AG04449 (cell line): ENCODE data around the gene OXA1L.

Experiments used
- CTCF ChIA-PET: fragments of 350-600 bp; formaldehyde crosslinking; extraction: SDS; loops from one replicate; lab custom pipeline; 2021; ENCODE audit warnings: antibody characterized with exemption; lab: Yijun Ruan, JAX
- POLR2A ChIA-PET: fragments of 400-600, 350-600 bp; formaldehyde crosslinking; extraction: SDS; loops from one replicate; lab custom pipeline; 2020; ENCODE audit warnings: antibody characterized with exemption, inconsistent platforms; lab: Yijun Ruan, JAX
- DNase-seq: peaks from one replicate; pipeline ENCODE4 v3.0.0-alpha.2; 2010; ENCODE audit warnings: low read depth, low spot score
- H3K4me3 ChIP-seq: 2 replicates; pipeline ENCODE4 v1.5.1; 2011; ENCODE audit warnings: low read depth, mild to moderate bottlenecking, control low read depth, low read length
- TF ChIP-seq, protein P1 (sequence below): IDR thresholded peaks from one replicate; pipeline ENCODE4 v1.5.1; 2011; ENCODE audit warnings: mild to moderate bottlenecking, moderate library complexity, low read length, control low read depth, inconsistent platforms; ENCODE audit not compliant: insufficient read depth; ENCODE audit errors: missing control alignments

Gene OXA1L

DNA sequence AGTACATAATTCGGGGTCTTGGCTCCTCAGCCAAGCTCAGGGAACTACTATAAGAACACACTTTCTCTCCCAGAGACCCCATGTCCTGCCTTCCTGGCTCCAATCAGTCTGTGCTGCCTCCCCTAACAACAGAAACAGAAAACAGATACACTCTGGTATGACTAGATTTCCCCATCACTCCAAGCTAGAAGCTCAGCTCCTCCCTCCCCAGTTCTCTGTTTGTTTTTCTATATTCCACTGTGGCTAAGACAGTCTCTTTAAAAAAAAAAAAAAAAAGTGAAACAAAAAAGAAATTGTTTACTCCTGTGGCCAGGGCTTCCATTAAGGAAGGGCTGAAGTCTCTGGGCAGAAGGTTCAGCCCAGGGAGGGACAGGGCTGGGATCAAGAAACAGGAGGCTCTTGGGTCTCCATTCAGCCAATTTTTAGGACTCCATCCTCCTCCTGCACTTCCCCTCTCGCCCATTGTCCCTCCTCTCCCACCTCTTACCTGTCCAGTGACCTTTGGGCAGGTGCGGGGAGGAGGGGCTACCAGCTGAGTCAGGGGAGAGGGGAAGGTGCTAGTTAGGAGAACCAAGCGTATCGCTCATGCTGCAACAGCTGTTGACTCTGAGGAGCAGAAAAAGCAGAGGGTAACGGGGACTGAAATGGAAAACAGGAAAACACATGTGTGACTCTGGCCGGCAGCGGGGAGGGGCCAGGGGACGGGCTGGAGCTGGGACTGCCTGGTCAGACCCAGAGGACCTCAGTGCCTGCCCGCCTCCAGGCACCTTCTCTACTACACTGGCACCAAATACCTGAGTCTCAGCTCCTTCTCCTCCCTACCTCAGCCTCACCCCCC is 52.9 kb downstream of the OXA1L start:
- TF ChIP-seq, protein P1, sequence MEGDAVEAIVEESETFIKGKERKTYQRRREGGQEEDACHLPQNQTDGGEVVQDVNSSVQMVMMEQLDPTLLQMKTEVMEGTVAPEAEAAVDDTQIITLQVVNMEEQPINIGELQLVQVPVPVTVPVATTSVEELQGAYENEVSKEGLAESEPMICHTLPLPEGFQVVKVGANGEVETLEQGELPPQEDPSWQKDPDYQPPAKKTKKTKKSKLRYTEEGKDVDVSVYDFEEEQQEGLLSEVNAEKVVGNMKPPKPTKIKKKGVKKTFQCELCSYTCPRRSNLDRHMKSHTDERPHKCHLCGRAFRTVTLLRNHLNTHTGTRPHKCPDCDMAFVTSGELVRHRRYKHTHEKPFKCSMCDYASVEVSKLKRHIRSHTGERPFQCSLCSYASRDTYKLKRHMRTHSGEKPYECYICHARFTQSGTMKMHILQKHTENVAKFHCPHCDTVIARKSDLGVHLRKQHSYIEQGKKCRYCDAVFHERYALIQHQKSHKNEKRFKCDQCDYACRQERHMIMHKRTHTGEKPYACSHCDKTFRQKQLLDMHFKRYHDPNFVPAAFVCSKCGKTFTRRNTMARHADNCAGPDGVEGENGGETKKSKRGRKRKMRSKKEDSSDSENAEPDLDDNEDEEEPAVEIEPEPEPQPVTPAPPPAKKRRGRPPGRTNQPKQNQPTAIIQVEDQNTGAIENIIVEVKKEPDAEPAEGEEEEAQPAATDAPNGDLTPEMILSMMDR = no peak
- peak overlapping the region; percentile 42 for H3K4me3 ChIP-seq
- no peak for DNase-seq
- CTCF ChIA-PET = interaction anchor here (0.6 to 10.1 kb wide), 20 partner anchors 10 to 263 kb away, joined by 3 to 256 read pairs (median 4); partner anchors contain the start of gene MMP14
- POLR2A ChIA-PET = interaction anchor here (0.6 to 0.9 kb wide), 3 partner anchors 16 to 297 kb away, joined by 3 to 4 read pairs (median 3); no protein-coding TSS in a partner anchor

DNA sequence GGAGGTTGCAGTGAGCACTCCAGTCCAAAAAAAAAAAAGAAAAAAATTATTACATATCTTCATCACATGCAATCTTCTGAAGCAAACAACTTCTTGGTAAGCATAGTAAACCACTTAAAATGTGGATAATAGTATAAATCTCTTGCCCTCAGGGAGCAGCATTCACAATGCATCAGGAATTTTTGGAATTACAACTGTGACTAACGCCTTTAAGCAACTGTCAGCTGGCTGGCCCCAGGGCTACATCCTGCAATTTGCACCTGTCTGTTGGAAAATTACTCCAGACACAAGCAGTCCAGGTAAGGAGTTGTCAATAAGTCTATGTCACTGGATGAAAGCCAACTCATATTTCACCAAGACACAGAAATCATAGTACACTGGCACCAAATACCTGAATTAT is 54.2 kb downstream of the OXA1L start:
- H3K4me3 ChIP-seq = no peak overlapping the region
- ChIA-PET CTCF (interaction anchor here (1.2 to 10.1 kb wide), 14 partner anchors 10 to 265 kb away, joined by 3 to 256 read pairs (median 11); partner anchors contain the start of gene MMP14), POLR2A (no interaction called here)
- no peak for DNase-seq
- TF ChIP-seq, protein P1 = no peak

DNA sequence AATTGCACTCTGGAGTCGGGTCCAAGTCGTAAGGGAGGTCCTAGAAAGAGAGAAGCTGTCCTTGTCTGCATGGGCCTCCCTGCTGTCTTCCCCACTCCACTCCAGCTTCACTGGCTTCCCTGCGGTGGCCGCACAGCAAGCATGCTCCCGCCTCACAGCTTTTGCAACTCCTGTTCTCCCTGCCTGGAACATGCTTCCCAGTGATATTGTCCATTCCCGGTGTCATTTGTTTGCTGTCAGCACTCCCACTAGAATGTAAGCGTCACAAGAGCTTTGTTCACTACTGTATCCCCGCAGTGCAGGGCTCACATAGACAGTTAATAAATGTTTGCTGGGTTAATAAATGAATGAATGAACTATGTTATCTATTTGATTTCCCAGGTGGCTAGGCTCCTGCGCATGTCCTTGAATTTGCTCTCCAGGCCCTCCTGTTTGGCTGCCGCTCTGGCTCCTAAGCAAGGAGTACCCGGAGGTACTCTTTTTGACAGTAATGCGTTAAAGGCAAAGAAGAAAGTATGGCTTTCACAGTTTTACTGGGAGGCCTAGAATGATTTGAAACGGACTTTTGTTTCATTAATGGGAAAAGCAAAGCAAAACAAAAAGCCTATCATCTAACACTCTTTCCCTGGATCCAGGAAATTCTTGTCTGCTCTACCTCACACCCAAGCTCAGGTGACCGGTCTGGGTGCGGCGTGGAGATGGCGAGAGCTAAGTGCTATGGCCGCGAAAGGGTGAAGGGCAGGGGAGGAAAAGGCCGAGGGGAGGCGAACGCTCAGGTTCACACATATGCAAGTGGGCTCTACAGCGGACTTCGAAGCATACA is 54.9 kb downstream of the OXA1L start:
- TF ChIP-seq, protein P1 = no peak
- DNase-seq = no peak
- no peak overlapping the region for H3K4me3 ChIP-seq
- CTCF ChIA-PET = interaction anchor here (1.2 to 10.1 kb wide), 14 partner anchors 14 to 265 kb away, joined by 3 to 256 read pairs (median 11); partner anchors contain the start of gene MMP14
- POLR2A ChIA-PET = interaction anchor here (3.7 kb wide), 1 partner anchor 31 kb away, joined by 42 read pairs; no protein-coding TSS in a partner anchor

DNA sequence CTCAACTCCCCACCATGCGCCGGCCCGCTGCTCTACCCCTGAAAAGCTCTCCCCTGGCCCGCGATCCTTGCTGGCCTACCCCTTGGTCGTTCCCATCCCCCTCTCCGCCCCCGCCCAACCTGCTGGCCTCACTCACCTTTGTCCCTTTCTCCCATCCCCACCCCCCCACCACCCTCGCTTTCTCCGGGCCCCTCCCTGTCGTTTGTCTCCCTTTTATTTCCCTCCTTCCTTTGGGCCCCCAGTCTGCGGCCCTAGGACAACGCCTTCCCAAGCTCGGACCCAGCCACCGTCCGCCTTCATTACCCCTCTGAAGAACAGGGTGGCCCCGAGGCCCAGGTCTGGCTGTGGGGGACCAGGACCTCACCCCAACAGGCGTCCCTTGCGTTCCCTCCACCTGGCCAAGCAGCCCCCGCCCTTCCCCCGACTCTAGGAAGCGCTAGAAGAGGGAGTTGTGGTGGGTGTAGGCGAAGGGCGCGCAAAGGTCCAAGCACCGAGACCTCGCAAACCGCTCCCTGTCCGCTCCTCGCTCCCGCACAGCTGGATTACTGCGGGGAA is 55.6 kb downstream of the OXA1L start:
- DNase-seq = no peak
- TF ChIP-seq, protein P1 = no peak
- H3K4me3 ChIP-seq = no peak overlapping the region
- CTCF ChIA-PET = interaction anchor here (0.8 to 10.1 kb wide), 32 partner anchors 7 to 266 kb away, joined by 3 to 256 read pairs (median 6); partner anchors contain the start of genes LRP10, MMP14, REM2 and SLC7A7
- POLR2A ChIA-PET = interaction anchor here (1.5 to 3.7 kb wide), 3 partner anchors 16 to 30 kb away, joined by 5 to 42 read pairs (median 16); no protein-coding TSS in a partner anchor
